Esophagus muscularis mucosa (tissue), 4 donors: ENCODE data around the gene C16orf95.

Source experiments
- CTCF ChIP-seq, 3 experiments: fragments of 200-600 bp in 2 of 3; fragments of 450-650 bp in 1 of 3; sonication (generic) in 2 of 3; IDR thresholded peaks; one replicate each; pipeline ENCODE4 v1.5.1; 2017 to 2019; ENCODE audit warnings: antibody characterized with exemption in 3 of 3, mild to moderate bottlenecking in 2 of 3, moderate library complexity in 1 of 3
- EP300 ChIP-seq: sonication (generic); formaldehyde crosslinking; IDR thresholded peaks from one replicate; pipeline ENCODE4 v1.6.1; 2017; ENCODE audit warnings: antibody characterized with exemption
- POLR2A ChIP-seq: fragments of 450-650 bp; IDR thresholded peaks from one replicate; pipeline ENCODE4 v1.6.1; 2017; ENCODE audit warnings: antibody characterized with exemption, moderate library complexity, mild to moderate bottlenecking, low read depth
- POLR2AphosphoS5 ChIP-seq, 2 donors: sonication (generic); formaldehyde crosslinking; IDR thresholded peaks; one replicate each; pipeline ENCODE4 v1.6.1; 2017; ENCODE audit warnings: antibody characterized with exemption in 2 of 2

- no peak for TF ChIP-seq CTCF (IDR thresholded peaks at IDR 0.05)
- no peak for TF ChIP-seq POLR2AphosphoS5 (IDR thresholded peaks at IDR 0.05)
- TF ChIP-seq POLR2A: no peak
- TF ChIP-seq EP300: no peak
Observed at GRCh38 chr16:87306516-87306915, 10.7 kb downstream of the C16orf95 start.
